NCI-H446 treated with DMSO at 0.1 percent for 48 hours (cell line): ENCODE data around the gene TMEM145.
"Not testable (repeated sequence)": the region's sequence is repeated elsewhere in the genome, so short reads cannot be mapped to it uniquely, and the experiment has no call there.

Experiments
- DNase-seq: peaks from one replicate; lab custom pipeline; 2025; lab: John Stamatoyannopoulos, UW

The TMEM145 gene

GRCh38 chr19:42315024-42315423, 1.9 kb downstream of the TMEM145 start:
- no peak for DNase-seq

- no peak for DNase-seq
Observed at GRCh38 chr19:42316223-42317211, 3.4 kb downstream of the TMEM145 start.

DNA sequence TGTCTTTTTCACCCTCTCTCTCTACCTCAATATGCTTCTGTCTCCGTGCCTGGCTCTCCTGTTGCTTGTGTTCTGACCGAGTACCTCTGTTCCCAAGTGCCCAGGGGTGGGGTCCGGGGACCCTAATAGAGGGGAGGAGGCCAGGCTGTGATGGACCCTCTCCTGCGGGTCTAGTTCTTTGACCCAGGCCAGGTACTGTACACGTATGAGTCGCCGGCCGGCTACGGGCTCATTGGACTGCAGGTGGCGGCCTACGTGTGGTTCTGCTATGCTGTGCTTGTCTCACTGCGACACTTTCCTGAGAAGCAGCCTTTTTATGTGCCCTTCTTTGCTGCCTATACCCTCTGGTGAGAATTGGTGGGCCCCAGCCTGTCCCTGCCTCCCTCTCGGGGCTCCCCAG, 4.4 kb downstream of the TMEM145 start:
- DNase-seq, result no peak

- DNase-seq, result no peak
Observed at GRCh38 chr19:42322305-42322704, 9.2 kb downstream of the TMEM145 start.

DNA sequence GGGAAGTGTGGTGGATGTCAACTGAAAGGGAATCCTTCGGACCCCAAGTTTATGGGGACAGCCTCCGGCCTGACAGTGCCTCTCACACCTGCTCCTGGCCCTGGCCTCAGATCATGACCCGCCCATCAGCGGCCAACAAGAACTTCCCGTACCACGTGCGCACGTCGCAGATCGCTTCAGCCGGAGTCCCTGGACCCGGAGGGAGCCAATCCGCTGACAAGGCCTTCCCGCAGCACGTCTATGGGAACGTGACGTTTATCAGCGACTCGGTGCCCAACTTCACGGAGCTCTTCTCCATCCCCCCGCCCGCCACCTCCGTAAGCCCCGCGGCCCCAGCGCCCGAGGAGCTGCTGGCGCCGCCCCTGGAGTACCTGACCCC, 10.4 kb downstream of the TMEM145 start:
- no peak for DNase-seq

- DNase-seq, result no peak
Observed at GRCh38 chr19:42323852-42324654, 10.9 kb downstream of the TMEM145 start.

DNA sequence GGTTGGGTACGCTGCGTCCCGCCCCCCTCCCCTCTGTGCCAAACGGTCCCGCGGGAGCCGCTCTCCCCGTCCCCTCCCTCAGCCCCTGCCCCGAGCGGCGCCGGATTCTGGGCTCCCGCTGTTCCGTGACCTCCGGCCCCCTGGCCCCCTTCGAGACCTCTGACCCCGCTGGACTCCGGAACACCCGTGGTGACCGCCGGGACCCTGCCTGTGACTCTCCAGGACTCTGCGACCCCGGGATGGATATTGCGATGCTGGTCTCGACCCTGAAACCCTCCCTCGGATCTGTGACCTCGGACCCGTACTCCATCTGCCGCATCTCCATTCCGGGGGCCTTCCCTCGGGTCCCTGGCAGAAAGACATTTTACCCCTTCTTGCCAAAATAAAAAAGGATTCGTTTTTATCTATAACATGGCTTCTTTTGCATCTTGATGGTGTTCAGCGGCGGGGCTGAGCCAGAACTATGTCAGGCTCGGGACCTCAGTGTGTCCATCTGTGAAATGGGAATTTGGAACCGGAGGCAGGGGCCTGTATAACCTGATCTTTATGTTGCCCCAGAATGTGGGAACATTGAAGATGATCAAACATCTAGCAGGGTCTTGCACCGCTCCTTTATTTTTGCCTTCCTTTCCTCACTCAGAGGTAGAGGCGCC, 11.7 kb downstream of the TMEM145 start:
- no peak for DNase-seq

DNA sequence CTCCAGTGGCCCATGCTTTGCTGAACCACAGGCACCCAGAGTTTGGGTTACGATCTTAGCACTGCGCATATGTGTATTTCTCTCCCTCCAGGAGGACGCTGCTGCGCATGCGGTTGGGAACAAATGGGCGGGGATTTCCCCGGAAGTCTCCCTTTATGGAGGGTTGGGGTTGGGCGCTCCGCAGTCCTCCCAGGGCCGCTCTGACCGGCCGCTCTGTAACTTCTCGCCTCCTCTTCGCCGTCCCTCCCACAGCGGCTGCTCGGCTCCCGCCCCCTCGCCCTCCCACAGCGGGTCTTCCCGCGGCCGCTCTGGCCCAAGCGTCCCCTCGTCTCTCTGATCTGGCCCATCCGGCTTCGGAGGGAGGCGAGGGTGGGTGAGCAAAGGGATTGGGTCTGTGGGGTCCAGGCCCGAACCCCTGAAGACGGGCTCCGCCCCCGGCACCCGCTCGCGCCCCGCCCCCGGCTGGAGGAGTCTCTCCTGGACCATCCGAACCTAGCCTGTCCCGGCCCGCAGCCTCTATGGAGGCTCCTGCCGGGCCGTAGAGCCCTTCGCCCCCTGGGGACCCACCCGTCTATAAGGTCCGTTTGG, 12.3 kb downstream of the TMEM145 start, which contains the start of gene MEGF8:
Gene MEGF8, plus strand, starts transcription at position 328 of the 588 bp plus-strand sequence. CDS start 609 bp downstream, outside the sequence.
- DNase-seq, result peak; percentile 99

GRCh38 chr19:42325896-42326771, 13.0 kb downstream of the TMEM145 start:
- no peak for DNase-seq

- no peak for DNase-seq
Observed at GRCh38 chr19:42326969-42327368, 13.9 kb downstream of the TMEM145 start.

DNA sequence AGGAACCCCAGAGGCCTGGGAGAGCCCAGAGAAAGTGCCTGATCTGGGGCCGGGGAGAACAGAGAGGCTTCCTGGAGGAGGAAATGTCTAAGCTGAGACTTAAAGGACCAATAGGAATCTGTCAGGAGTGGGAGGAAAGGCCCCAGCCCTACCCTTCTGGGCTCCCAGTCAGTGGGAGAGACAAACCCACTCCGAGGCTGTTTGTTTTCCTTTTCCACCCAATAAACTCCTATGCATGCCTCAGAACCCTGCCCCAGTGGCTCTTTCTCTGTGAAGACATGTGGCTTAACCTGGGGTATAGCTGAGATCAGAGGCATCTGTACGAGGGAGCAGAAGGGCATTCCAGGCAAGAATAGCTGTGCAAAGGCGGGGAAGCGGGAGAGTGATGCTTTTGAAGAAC, 14.3 kb downstream of the TMEM145 start:
- DNase-seq, result no peak

DNA sequence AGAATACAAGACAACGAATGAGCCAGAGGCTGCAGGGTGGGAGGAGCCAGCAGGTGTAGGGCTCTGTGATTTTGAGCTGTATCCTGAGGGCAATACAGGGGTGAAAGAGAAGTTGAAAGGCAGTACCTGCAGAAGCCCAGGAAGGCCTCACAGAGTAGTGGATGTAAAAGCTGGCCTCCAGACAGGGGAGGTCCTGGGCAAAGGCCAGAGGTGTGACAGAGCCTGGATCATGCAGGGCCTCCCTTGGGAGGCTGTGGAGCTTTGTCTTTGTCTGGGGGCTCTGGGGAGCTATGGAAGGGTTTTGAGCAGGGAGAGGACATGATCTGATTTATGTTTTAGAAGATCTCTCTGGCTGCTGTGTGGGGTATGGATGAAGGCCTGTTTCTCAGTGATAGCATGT, 15.0 kb downstream of the TMEM145 start:
- DNase-seq, result no peak

- no peak for DNase-seq
Observed at GRCh38 chr19:42328854-42329253, 15.7 kb downstream of the TMEM145 start.

- DNase-seq, result peak; percentile 74
Observed at GRCh38 chr19:42330241-42330711, 17.2 kb downstream of the TMEM145 start.

DNA sequence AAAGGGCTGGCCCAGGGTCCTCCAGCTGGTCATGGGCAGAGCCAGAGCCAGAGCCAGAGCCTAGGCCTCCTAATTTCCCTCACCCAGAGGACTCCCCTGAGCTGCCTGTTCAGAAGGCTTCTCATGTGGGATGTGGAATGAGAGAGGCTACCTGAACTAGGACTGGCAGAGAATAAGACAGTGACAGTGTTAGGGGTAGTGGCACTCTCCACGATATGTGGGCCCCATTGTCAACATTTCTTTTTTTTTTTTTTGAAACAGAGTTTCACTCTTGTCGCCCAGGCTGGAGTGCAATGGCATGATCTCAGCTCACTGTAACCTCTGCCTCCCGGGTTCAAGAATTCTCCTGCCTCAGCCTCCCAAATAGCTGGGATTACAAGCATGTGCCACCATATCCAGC, 18.2 kb downstream of the TMEM145 start:
- DNase-seq, result not testable (repeated sequence)

- DNase-seq, result no peak
Observed at GRCh38 chr19:42332059-42332458, 18.9 kb downstream of the TMEM145 start.

- no peak for DNase-seq
Observed at GRCh38 chr19:42333018-42333417, 19.9 kb downstream of the TMEM145 start.

GRCh38 chr19:42333975-42334696, 21.0 kb downstream of the TMEM145 start:
- DNase-seq, result no peak

DNA sequence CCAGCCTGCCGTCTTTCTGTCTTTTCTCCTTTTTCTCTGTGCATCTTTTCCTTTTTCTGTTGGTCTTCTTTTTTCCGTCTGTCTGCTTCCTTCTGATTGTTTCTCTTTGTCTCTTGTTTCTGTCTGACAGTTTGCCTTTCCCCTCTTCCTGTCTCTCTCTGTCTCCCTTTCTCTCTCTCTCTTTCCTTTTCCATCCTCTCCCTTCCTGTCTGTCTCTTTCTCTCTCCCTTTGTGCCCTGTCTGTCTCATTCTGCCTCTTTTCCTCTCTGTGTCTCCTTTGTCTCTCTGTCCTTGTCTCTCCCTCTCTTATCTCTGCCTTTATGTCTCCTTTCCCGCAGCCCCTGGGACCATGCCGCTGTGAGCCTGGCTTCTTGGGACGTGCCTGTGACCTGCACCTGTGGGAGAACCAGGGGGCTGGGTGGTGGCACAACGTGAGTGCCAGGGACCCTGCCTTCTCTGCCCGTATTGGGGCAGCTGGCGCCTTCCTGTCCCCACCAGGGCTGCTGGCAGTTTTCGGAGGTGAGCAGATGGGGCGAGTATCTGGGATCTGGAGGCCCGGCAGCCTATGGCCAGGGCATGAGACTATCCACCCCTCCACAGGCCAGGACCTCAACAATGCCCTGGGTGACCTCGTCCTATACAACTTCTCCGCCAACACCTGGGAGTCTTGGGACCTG, 21.7 kb downstream of the TMEM145 start:
- no peak for DNase-seq
